ENCODE data around the gene SLC37A1. TPM values are rescaled to one million over a fixed set of nuclear protein-coding genes. Genes with fewer than 3 reads are reported as not detected.

Gene SLC37A1
- total RNA-seq, 1 donor from 2014 or later: 29.3 TPM

GRCh38 chr21:42583477-42584295 is 70.0 kb downstream of the SLC37A1 start:
- H3K36me3 ChIP-seq (ENCODE audit: control insufficient read depth, insufficient read depth, low read length): no peaks in the 10 kb centered on the region
- no peak overlapping the region for H3K4me3 ChIP-seq (ENCODE audit: low read depth, low read length)
- DNase-seq (ENCODE audit: low read depth): no peak
- peaks cover 2% of the 10 kb centered on the region for H3K27me3 ChIP-seq (ENCODE audit: control insufficient read depth, insufficient read depth, low read length)
- TF ChIP-seq CTCF (IDR thresholded peaks at IDR 0.05; ENCODE audit: insufficient read depth, low read length, poor library complexity, severe bottlenecking): no peak

GRCh38 chr21:42584296-42584641 is 70.6 kb downstream of the SLC37A1 start:
- DNase-seq (ENCODE audit: low read depth): no peak
- Histone ChIP-seq H3K4me3 (ENCODE audit: low read depth, low read length) (no peak overlapping the region), H3K36me3 (ENCODE audit: control insufficient read depth, insufficient read depth, low read length) (no peaks in the 10 kb centered on the region), H3K27me3 (ENCODE audit: control insufficient read depth, insufficient read depth, low read length) (peaks cover 2% of the 10 kb centered on the region)
- TF ChIP-seq CTCF (IDR thresholded peaks at IDR 0.05; ENCODE audit: insufficient read depth, low read length, poor library complexity, severe bottlenecking): no peak

GRCh38 chr21:42585881-42586280 is 72.2 kb downstream of the SLC37A1 start:
- Histone ChIP-seq H3K4me3 (ENCODE audit: low read depth, low read length) (no peak overlapping the region), H3K27me3 (ENCODE audit: control insufficient read depth, insufficient read depth, low read length) (peaks cover 4% of the 10 kb centered on the region), H3K36me3 (ENCODE audit: control insufficient read depth, insufficient read depth, low read length) (no peaks in the 10 kb centered on the region)
- no peak for DNase-seq (ENCODE audit: low read depth)
- TF ChIP-seq CTCF (IDR thresholded peaks at IDR 0.05; ENCODE audit: insufficient read depth, low read length, poor library complexity, severe bottlenecking): no peak

- Histone ChIP-seq H3K4me3 (ENCODE audit: low read depth, low read length) (no peak overlapping the region), H3K36me3 (ENCODE audit: control insufficient read depth, insufficient read depth, low read length) (no peaks in the 10 kb centered on the region), H3K27me3 (ENCODE audit: control insufficient read depth, insufficient read depth, low read length) (peaks cover 4% of the 10 kb centered on the region)
- no peak for TF ChIP-seq CTCF (IDR thresholded peaks at IDR 0.05; ENCODE audit: insufficient read depth, low read length, poor library complexity, severe bottlenecking)
- DNase-seq (ENCODE audit: low read depth): no peak
Observed at GRCh38 chr21:42586406-42586805, 72.8 kb downstream of the SLC37A1 start.

GRCh38 chr21:42587036-42587435 is 73.4 kb downstream of the SLC37A1 start:
- no peak for DNase-seq (ENCODE audit: low read depth)
- Histone ChIP-seq H3K36me3 (ENCODE audit: control insufficient read depth, insufficient read depth, low read length) (no peaks in the 10 kb centered on the region), H3K27me3 (ENCODE audit: control insufficient read depth, insufficient read depth, low read length) (peaks cover 4% of the 10 kb centered on the region), H3K4me3 (ENCODE audit: low read depth, low read length) (no peak overlapping the region)
- no peak for TF ChIP-seq CTCF (IDR thresholded peaks at IDR 0.05; ENCODE audit: insufficient read depth, low read length, poor library complexity, severe bottlenecking)

Data from kidney epithelial cell (primary cell).